PC-9 (cell line): ENCODE results near the gene KDM5B. TPM values are rescaled to one million over a fixed set of nuclear protein-coding genes. Genes with fewer than 3 reads are reported as not detected.

ENCODE experiments used
- BruUV-seq: library from RNA; stranded (reverse); fragments of 400-500 nt; replicated peaks from 2 replicates; lab custom pipeline; 2021; lab: Mats Ljungman, UMichigan
- CTCF ChIA-PET: fragments of 300-600 bp; sonication (Branson Sonifier 250); formaldehyde crosslinking; loops from one replicate; lab custom pipeline; 2022; ENCODE audit warnings: antibody characterized with exemption; lab: Charles Lee
- POLR2A ChIA-PET: fragments of 300-600 bp; sonication (Branson Sonifier 250); formaldehyde crosslinking; loops from one replicate; lab custom pipeline; 2022; ENCODE audit warnings: antibody characterized with exemption; ENCODE audit not compliant: unreplicated experiment; lab: Charles Lee
- DNase-seq, 2 experiments: peaks; one replicate each; pipeline versions ENCODE4 v3.0.0 to v3.0.0-alpha.2; 2015 to 2022; ENCODE audit warnings: mixed read lengths in 1 of 2
- H2AFZ ChIP-seq: fragments of 200-600 bp; sonication (generic); 2 replicates; pipeline ENCODE4 v1.8.1; 2017; ENCODE audit warnings: antibody characterized with exemption
- H3F3A ChIP-seq: fragments of 200-600 bp; sonication (generic); 2 replicates; pipeline ENCODE4 v1.8.1; 2017; ENCODE audit warnings: antibody characterized with exemption, mild to moderate bottlenecking, low read depth; ENCODE audit not compliant: insufficient read depth
- H3K27ac ChIP-seq: fragments of 200-600 bp; sonication (generic); 2 replicates; pipeline ENCODE4 v1.6.1; 2016; ENCODE audit warnings: mixed run types
- H3K27me3 ChIP-seq: fragments of 200-600 bp; sonication (generic); 2 replicates; pipeline ENCODE4 v1.6.1; 2016; ENCODE audit warnings: low read depth, mixed run types; ENCODE audit not compliant: insufficient read depth
- H3K36me3 ChIP-seq: fragments of 200-600 bp; sonication (generic); 2 replicates; pipeline ENCODE4 v1.6.1; 2016; ENCODE audit warnings: low read depth, mixed run types
- H3K4me1 ChIP-seq: fragments of 200-600 bp; sonication (generic); replicated peaks from 2 replicates; pipeline ENCODE4 v1.6.1; 2016; ENCODE audit warnings: mixed run types; ENCODE audit not compliant: insufficient read depth
- H3K4me2 ChIP-seq: fragments of 200-600 bp; sonication (generic); 2 replicates; pipeline ENCODE4 v1.6.1; 2017; ENCODE audit warnings: mixed run types
- H3K4me3 ChIP-seq: fragments of 200-600 bp; sonication (generic); 2 replicates; pipeline ENCODE4 v1.6.1; 2016; ENCODE audit warnings: mixed run types
- H3K79me2 ChIP-seq: fragments of 200-600 bp; sonication (generic); 2 replicates; pipeline ENCODE4 v1.6.1; 2017; ENCODE audit warnings: low read depth, mixed run types
- H3K9me2 ChIP-seq: fragments of 200-600 bp; sonication (generic); 2 replicates; pipeline ENCODE4 v1.8.1; 2017; ENCODE audit warnings: mild to moderate bottlenecking; ENCODE audit not compliant: insufficient read depth
- H3K9me3 ChIP-seq: fragments of 200-600 bp; sonication (generic); 2 replicates; pipeline ENCODE4 v1.8.1; 2016; ENCODE audit warnings: low read depth; ENCODE audit not compliant: insufficient read depth
- H4K20me1 ChIP-seq: fragments of 200-600 bp; sonication (generic); 2 replicates; pipeline ENCODE4 v1.8.1; 2017; ENCODE audit not compliant: insufficient read depth
- EZH2 ChIP-seq: fragments of 200-600 bp; sonication (generic); IDR thresholded peaks from 2 replicates; pipeline ENCODE4 v1.8.0; 2017; ENCODE audit warnings: antibody characterized with exemption, low read depth
- intact Hi-C: fragments of 100-400 bp; cut with micrococcal nuclease; formaldehyde crosslinking; loops from one replicate; pipeline ENCODE4 v1.10.0; 2022; ENCODE audit not compliant: unreplicated experiment
- total RNA-seq: library from RNA; stranded (reverse); gene quantifications from 2 replicates; pipeline ENCODE4 v1.2.3, GENCODE V29; 2021
- TF ChIP-seq, protein P1 (sequence below): fragments of 200-600 bp; sonication (generic); conservative IDR thresholded peaks from 2 replicates; pipeline ENCODE4 v1.6.1; 2017; ENCODE audit warnings: mixed run types, antibody characterized with exemption, mild to moderate bottlenecking, moderate library complexity

Gene KDM5B
- total RNA-seq, 1 experiment from 2014 or later = 99.8 TPM

DNA sequence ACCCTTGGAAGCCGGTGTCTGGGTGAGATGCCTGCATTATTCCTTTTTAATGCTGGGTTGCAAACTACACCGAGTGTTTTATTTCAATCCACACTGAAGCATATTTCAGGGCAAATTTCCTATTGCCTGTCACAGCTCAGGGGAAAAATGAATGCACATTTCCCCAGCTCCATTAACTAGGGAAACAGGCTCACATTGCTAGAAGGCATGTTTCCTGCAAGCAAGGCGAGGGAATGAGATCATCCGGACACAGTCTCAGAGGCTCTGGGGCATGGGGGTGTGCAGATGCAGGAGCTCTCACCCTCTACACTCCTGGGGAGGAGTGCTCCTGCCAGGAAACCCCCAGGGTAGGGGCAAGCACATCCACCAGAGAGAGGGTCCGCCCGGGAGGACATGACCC is 122.6 kb downstream of the KDM5B start:
- POLR2A ChIA-PET = no interaction called here

DNA sequence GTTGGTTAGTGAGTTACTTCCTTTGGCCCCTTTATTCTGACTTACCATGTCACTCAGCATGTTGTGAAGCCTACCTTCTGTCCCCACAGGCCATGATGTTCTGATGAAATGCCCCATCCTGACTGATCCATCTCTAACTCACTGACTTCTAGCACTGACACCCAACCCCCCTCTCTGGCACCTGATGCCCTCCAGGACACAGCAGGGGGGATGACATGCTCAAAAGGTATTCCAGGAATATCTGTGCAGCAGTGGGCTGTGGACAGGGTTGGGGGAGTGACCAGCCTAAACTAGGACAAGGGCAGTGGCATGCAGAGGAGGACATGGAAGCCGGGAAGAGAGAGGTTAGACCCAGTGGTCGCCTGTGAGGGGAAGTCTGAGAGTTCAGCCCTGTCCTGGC is 123.5 kb downstream of the KDM5B start:
- H3K4me3 ChIP-seq = no peak overlapping the region
- no TSS peak for BruUV-seq
- peak; percentile 6 to 39 for DNase-seq
- no peak overlapping the region for H3K27ac ChIP-seq
- H4K20me1 ChIP-seq = no peaks in the 10 kb centered on the region
- H3K27me3 ChIP-seq = peaks cover 98% of the 10 kb centered on the region
- no peaks in the 10 kb centered on the region for H3K36me3 ChIP-seq
- H3K9me2 ChIP-seq = no peaks in the 10 kb centered on the region
- H2AFZ ChIP-seq = no peak overlapping the region
- H3K4me2 ChIP-seq = no peak overlapping the region
- H3K4me1 ChIP-seq = no peaks in the 10 kb centered on the region
- no peaks in the 10 kb centered on the region for H3K79me2 ChIP-seq
- H3F3A ChIP-seq = no peaks in the 10 kb centered on the region
- ChIA-PET POLR2A (no interaction called here), CTCF (interaction anchor here (0.5 kb wide), 1 partner anchor 851 kb away, joined by 4 read pairs; no protein-coding TSS in a partner anchor)
- TF ChIP-seq, protein P1, sequence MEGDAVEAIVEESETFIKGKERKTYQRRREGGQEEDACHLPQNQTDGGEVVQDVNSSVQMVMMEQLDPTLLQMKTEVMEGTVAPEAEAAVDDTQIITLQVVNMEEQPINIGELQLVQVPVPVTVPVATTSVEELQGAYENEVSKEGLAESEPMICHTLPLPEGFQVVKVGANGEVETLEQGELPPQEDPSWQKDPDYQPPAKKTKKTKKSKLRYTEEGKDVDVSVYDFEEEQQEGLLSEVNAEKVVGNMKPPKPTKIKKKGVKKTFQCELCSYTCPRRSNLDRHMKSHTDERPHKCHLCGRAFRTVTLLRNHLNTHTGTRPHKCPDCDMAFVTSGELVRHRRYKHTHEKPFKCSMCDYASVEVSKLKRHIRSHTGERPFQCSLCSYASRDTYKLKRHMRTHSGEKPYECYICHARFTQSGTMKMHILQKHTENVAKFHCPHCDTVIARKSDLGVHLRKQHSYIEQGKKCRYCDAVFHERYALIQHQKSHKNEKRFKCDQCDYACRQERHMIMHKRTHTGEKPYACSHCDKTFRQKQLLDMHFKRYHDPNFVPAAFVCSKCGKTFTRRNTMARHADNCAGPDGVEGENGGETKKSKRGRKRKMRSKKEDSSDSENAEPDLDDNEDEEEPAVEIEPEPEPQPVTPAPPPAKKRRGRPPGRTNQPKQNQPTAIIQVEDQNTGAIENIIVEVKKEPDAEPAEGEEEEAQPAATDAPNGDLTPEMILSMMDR = no peak
- no peak for TF ChIP-seq EZH2
- no peaks in the 10 kb centered on the region for H3K9me3 ChIP-seq
- intact Hi-C loops = no loop called here

More for the DNA sequence above, 122.6 kb downstream of the KDM5B start:
- H3K79me2 ChIP-seq = no peaks in the 10 kb centered on the region
- H3K27me3 ChIP-seq = peaks cover 98% of the 10 kb centered on the region
- no peaks in the 10 kb centered on the region for H3F3A ChIP-seq
- CTCF ChIA-PET = no interaction called here
- H3K36me3 ChIP-seq = no peaks in the 10 kb centered on the region
- no peaks in the 10 kb centered on the region for H3K9me2 ChIP-seq
- H4K20me1 ChIP-seq = no peaks in the 10 kb centered on the region
- no peak overlapping the region for H3K4me3 ChIP-seq
- H2AFZ ChIP-seq = no peak overlapping the region
- no peaks in the 10 kb centered on the region for H3K9me3 ChIP-seq
- H3K4me2 ChIP-seq = no peak overlapping the region
- no peaks in the 10 kb centered on the region for H3K4me1 ChIP-seq
- TF ChIP-seq EZH2 = no peak
- TF ChIP-seq, protein P1 = no peak
- no peak overlapping the region for H3K27ac ChIP-seq
- intact Hi-C loops = no loop called here
- no peak for DNase-seq
- no TSS peak for BruUV-seq

DNA sequence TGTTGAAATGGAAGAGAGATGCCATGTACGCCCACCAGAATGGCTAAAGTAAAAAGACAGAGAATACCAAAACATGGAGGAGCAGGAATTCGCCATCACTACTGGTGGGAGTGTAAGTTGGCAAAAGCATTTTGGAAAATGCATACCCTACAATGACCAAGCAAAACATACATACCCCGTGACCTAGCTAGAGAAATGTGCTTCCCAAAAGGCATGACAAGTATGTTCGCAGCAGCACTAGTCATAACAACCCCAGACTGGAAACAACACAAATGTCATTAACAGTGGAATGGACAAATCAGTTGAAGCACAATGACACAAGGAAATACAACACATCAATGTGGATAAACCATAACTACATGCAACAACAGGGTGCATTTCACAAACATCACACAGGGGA is 125.2 kb downstream of the KDM5B start:
- ChIA-PET POLR2A (no interaction called here), CTCF (no interaction called here)
- no peak for TF ChIP-seq EZH2
- TF ChIP-seq, protein P1 = no peak

More for the DNA sequence above, 125.2 kb downstream of the KDM5B start:
- no peak overlapping the region for H2AFZ ChIP-seq
- no TSS peak for BruUV-seq
- H3K4me1 ChIP-seq = no peaks in the 10 kb centered on the region
- H3F3A ChIP-seq = no peaks in the 10 kb centered on the region
- no peak overlapping the region for H3K27ac ChIP-seq
- no peaks in the 10 kb centered on the region for H3K36me3 ChIP-seq
- H3K4me3 ChIP-seq = no peak overlapping the region
- no peak overlapping the region for H3K4me2 ChIP-seq
- H3K9me3 ChIP-seq = no peaks in the 10 kb centered on the region
- no peaks in the 10 kb centered on the region for H4K20me1 ChIP-seq
- H3K79me2 ChIP-seq = no peaks in the 10 kb centered on the region
- intact Hi-C loops = no loop called here
- H3K27me3 ChIP-seq = peaks cover 96% of the 10 kb centered on the region
- no peak for DNase-seq
- no peaks in the 10 kb centered on the region for H3K9me2 ChIP-seq
